DLD1 (cell line): ENCODE results near the gene TRA2B.

Experiments used
- in situ Hi-C: cut with HindIII; loops from 2 replicates; pipeline ENCODE4 v1.10.0; 2017; ENCODE audit warnings: low sequenced_read_pairs

Gene TRA2B

DNA sequence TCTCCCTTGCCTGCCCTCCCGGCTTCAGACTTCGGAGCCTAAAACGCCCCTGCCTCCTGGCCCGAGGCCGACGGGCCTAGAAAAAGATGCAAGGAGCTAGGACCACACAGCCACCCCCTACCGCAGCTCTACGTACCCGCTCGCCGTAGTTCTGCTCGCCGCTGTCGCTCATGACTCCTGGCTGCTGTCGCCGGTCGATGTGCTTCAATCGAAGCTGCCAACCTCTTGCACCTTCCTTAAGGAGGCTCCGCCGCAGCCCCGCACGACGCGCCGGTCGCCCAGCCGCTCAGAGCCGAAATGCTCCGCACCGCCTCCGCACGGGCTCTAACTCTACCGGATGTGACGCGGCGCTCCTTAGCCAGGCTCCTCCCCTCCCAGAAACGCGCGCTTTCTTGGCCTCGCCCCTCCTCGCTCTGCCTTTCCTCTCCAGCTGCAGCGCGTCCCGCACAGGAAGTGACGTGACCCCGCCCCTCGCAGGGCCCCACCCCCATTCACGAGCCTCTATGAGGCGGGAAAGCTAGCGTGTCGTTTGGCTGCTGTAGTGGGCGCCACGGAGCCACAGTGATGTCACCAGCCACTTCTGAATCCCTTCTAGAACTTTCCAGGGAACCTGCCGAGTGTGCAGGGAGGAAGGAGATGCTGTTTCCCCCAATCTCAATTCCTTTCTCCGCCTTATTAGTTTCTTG lies at the start of gene TRA2B:
TRA2B (minus strand) TSS at position 326 of the 686 bp plus-strand sequence; CDS start at position 172, 154 bp downstream.
- in situ Hi-C loops: no loop called here

DNA sequence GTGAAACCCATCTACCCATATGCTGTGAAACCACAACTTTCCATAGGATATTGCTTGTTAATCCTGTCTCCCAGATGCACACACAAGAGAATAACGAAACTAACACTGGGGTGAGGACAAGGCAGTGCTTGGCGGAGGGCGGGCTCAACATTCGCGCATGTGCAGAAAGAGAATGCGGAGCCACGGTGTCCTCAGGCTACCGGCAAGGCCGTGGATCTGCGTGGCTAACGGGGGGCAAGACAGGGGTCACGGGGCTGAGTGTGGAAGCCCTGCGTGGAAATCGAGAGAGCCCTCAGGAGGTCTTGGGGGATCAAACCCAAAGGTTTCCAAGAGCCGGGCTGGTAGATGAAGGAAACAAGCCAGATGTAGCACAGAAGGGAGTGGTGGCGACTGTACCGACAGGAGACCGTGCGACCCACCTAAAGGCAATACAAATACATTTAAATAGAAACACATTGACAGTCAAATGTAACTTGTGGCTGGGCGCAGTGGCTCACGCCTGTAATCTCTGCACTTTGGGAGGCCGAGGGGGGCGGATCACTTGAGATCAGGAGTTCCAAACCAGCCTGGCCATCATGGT lies 48.5 kb upstream of the TRA2B start:
- in situ Hi-C loops: loop anchor here (25.0 kb wide), 2 partner anchors 251 to 551 kb away; partner anchors contain the start of gene CRYGS

DNA sequence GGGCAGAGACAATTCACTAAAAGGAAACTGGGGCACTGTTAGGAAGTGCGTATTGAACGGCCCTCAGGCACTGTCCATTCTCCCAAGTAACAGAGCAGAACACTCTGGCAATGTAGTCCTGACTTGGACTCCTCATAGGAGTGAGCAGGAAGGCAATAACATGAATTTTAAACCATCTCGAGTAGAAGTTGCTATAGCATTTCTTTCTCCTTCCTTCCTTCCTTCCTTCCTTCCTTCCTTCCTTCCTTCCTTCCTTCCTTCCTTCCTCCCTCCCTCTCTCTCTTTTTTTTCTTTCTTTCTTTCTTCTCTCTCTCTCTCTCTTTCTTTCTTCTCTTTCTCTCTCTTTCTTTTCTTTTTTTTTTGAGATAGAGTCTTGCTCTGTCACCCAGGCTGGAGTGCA lies 46.4 kb upstream of the TRA2B start:
- in situ Hi-C loops: loop anchor here (25.0 kb wide), 2 partner anchors 253 to 553 kb away; partner anchors contain the start of gene CRYGS

DNA sequence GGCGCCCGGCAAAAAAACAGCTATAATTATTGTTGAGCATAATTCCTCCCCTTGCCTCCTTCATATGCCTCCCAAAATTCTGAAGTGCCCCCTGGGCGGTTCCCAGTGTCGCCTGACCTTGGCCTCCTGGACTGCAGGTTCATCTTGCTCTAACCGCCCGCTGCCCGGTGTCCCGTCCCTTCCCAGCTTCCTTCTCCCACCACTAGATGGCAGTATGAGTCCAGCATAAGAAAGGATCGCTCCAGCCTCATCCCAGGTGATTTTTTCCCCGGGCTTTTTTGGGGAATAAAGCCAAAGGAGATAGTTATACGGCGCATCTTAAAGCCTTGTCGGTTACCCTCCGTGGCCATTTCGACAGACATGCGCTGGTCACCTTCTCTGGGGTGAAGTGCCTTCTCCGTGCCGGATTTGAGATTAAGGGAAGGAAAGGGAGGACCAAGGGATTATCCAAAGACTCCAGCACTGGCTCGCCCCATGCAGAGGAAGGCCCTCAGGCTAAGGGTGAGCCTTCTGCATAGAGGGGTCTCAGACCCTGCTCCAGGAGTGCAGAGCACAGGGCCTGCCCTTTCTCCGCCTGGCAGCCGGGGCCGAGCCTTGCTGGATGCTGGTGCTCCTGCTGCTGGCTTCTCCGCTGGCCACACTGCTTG lies 45.8 kb upstream of the TRA2B start:
- in situ Hi-C loops: loop anchor here (25.0 kb wide), 2 partner anchors 254 to 554 kb away; partner anchors contain the start of gene CRYGS

DNA sequence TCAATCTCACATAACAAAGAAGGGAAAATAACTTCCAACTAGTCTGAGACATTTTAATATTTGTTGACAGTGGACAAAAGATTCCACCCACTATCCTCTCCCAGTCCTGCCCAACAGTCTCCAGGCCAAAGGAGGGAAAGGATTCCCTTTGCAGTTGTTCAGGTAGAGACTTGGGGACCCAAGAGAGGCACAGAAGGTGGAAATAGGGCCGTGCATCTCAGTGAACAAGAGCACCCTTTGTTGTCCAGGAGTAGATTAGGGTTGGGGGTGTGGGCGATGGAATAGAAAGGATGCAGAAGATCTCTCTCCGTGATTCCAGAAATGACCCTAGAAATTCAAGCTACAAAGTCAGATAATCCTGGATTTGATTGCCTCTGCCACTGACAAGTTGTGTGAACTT lies 44.8 kb upstream of the TRA2B start:
- in situ Hi-C loops: loop anchor here (25.0 kb wide), 2 partner anchors 255 to 555 kb away; partner anchors contain the start of gene CRYGS

DNA sequence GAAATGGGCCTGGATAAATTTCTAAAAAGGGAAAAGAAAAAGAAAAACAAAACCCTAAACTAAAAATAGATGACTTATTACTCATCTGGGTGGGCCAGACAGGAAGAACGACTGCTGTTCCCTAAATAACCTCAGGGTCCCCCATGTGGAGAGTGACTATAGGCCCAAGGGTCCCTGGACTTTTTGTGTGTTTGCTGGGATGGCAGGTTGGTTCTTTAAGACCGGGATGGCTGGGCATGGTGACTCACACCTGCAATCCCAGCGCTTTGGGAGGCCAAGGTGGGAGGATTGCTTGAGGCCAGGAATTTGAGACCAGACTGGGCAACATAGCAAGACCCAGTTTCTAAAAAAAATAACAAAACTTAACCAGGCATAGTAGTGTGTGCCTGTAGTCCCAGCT lies 43.8 kb upstream of the TRA2B start:
- in situ Hi-C loops: loop anchor here (25.0 kb wide), 2 partner anchors 256 to 556 kb away; partner anchors contain the start of gene CRYGS

DNA sequence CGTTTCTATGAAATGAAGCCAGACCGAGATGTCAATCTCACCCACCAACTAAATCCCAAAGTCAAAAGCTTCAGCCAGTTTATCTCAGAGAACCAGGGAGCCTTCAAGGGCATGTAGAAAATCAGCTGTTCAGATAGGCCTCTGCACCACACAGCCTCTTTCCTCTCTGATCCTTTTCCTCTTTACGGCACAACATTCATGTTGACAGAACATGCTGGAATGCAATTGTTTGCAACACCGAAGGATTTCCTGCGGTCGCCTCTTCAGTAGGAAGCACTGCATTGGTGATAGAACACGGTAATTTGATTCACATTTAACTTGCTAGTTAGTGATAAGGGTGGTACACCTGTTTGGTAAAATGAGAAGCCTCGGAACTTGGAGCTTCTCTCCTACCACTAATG lies 41.9 kb upstream of the TRA2B start:
- in situ Hi-C loops: loop anchor here (25.0 kb wide), 2 partner anchors 258 to 558 kb away; partner anchors contain the start of gene CRYGS

DNA sequence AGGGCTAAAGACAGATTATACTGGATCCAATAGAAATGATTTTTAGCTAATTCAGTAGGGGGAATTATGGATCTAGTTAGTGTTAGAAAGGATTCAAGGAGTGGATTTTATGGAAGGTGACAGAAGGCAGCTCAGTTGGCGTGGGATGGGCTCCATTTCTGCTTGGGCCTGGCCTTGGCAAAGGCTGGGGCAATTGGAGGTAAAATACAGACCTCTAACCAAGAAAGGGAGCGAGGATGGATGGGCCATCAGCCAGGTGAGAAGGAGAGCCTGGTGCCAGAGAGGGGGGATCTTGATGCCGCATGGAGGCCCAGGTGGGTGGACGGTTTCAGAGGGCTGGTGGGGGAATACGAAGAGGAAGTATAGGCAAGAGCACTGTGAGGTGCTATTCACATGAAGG lies 40.7 kb upstream of the TRA2B start:
- in situ Hi-C loops: loop anchor here (25.0 kb wide), 2 partner anchors 259 to 559 kb away; partner anchors contain the start of gene CRYGS

DNA sequence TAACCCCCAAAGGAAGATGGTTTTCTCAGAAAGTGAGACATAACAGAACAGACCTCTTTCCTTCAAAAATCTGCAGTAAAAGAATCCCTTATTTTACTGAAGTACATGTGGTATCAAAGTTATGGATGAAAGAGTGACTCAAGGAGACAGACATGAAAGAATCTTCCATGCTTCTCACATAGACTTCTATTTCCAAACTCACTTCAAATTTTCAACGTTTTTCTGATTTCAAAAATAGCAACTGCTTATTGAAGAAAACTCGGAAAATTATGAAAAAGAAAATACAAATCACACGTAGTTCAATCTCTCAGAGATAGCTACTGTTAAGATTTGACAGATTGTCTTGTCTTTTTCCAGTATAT lies 39.8 kb upstream of the TRA2B start:
- in situ Hi-C loops: loop anchor here (25.0 kb wide), 2 partner anchors 260 to 560 kb away; partner anchors contain the start of gene CRYGS

DNA sequence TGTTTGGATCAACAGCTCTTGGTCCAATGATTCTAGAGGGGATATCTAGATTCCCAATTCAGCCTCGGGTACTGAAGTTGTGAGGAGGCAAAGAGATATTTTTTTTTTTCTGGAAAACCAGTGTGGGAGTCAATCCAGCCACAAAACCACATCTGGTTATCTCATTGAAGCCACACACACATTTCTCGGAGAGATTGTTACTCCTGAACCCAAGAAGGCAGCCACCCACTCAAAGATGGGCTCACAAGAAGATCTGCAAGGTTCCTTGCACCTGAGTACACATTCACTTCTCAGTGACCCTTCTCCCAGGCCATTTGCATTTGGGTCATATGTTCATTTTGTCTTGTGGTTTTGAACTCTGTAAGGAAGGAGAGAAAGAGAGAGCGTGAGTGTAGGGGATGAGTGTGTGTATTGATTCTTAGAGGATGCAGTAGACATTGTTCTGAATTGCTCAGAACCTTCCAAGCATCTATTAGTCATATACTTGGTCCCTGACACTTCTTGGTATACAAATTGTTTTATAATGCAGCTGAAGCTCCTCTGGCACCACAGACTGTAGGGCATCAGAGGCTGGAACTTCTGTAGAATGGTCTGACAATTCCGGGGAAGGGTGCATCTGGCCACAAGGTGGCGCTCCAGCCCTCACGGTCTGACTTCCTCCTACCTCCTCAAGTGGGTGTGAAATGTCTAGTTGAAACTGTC lies 39.3 kb upstream of the TRA2B start:
- in situ Hi-C loops: loop anchor here (25.0 kb wide), 2 partner anchors 260 to 560 kb away; partner anchors contain the start of gene CRYGS

DNA sequence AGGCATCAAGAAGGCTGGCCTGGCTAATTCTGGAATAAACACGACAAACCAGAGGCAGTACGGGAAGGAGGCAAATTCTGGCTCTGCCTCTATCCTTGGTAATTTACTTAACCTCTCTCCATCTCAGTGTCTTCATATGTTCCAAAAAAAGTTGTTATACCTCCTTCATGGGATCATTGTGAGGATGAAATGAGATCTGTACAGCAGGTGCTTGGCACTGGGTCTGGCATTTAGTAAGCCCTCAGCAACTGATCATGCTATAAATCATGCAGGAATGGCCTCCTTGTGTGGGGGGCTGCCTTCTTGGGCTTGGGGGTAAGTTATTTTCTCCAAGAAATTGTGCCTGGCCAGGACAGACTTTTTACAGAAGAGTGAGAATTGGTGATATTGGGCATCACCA lies 38.3 kb upstream of the TRA2B start:
- in situ Hi-C loops: loop anchor here (25.0 kb wide), 2 partner anchors 261 to 561 kb away; partner anchors contain the start of gene CRYGS

DNA sequence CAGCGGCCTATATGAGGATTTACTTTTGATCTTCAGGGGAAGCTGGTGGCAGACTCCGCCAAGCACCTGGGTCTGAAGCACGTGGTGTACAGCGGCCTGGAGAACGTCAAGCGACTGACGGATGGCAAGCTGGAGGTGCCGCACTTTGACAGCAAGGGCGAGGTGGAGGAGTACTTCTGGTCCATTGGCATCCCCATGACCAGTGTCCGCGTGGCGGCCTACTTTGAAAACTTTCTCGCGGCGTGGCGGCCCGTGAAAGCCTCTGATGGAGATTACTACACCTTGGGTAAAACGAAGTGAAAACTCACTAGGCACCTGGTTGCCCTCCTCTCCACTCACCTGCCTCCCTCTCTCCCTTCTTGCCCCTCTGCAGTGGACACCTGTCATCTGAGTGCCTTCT lies 33.8 kb upstream of the TRA2B start:
- in situ Hi-C loops: no loop called here

DNA sequence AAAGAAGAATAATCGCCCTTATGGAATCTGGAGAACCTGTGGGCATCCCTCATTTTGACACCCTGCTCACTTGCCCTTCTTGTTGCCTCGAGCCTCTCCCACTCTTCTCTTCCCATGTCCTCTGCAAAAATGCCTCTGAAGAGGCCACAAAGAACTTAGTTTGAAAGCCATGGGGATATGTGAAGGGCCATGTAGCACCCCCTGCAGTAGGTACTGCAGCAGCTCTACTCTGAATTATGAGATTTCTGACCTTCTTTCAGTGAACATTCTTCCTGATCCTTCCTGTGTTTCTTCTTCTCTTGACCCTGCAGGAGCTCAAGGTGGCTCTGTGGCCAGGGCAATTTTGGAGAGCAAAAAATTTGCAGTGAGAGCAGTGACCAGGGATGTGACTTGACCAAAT lies 30.4 kb upstream of the TRA2B start:
- in situ Hi-C loops: no loop called here

DNA sequence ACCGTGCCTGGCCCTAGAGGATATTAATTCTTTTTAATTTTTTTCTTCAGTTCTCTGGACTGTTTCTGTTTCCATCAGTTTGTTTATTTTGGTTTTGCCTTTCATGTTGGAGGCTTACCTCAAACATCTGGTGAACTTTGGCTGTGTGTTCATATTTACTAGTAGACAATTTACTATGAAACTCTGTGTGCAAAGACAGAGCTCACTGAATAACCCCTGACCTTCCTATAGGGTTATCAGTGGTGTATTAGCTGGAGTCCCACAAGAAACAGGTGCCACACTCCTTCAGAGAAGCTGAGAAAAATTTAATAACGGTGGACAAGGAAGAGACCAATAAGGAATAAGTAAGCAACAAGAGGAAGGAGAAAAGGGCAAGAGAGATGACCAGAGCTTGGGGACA lies 28.8 kb upstream of the TRA2B start:
- in situ Hi-C loops: no loop called here

DNA sequence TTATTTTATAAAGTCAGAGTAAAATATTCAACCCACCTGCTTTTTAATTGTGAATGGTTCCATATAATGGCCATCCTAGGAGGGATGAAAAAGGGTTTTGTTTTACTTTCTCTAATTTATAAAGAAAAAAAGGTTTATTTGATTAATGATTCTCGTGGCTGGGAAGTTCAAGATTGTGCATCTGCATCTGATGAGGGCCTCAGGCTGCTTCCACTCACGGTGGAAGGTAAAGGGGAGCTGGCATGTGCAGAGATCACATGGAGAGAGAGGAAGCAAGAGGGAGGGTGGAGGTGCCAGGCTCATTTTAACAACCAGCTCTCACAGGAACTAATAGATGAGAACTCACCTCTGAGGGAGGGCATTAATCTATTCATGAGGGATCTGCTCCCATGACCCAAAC lies 27.7 kb upstream of the TRA2B start:
- in situ Hi-C loops: no loop called here

DNA sequence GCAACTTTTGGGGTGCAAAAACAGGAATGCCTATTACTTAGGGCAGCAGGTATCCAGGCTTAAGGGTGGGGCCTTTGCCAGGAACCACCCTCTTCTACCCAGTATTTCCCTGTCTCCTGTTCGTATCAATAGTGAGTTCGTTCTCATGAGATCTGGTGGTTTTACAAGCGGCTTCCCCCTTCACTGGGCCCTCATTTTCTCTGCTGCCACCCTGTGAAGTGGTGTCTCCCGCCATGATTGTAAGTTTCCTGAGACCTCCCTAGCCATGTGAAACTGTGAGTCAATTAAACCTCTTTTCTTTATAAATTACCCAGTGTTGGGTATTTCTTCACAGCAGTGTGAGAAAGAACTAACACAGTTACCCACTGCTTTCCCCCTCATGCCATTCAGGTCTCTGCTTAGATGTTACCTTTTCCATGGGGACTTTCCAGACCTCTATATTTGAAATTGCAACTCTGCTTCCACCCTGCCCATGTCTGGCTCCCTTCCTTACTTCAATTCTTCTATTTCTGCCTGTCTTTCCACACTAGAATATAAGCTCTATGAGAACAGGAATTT lies 23.9 kb upstream of the TRA2B start:
- in situ Hi-C loops: no loop called here

DNA sequence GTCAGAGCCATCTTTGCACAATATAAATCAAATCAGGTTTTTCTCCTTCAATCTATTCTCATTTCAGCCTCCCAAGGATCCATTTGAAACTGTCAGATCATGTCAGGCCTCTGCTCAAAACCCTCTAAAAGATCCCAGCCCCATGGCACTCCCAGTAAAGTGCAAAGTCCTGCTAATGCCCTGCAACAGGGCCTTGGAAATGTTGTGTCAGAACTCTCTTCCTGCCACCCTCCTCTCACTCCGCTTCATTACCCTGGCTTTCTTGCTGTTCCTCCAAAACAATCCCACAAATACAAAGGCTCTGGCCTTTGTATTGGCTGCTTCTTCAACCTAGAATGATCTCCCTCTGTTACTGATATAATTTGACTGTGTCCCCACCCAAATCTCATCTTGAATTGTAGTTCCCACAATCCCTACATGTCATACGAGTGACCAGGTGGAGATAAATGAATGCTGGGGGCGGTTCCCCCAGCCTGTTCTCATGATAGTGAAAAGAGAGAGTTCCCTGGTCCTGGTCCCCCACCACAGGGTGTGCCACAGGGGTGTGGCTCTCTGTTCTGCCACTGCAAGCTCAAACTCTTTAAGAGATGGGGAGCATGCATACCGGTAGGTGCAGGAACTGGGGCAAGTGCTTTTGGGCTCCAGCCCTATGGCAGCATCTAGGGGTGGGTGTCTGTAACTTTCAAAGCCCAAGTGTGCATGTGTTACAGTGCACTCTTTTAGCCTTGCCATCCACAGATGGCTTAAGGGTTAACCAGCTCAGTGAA lies 22.9 kb upstream of the TRA2B start:
- in situ Hi-C loops: no loop called here

DNA sequence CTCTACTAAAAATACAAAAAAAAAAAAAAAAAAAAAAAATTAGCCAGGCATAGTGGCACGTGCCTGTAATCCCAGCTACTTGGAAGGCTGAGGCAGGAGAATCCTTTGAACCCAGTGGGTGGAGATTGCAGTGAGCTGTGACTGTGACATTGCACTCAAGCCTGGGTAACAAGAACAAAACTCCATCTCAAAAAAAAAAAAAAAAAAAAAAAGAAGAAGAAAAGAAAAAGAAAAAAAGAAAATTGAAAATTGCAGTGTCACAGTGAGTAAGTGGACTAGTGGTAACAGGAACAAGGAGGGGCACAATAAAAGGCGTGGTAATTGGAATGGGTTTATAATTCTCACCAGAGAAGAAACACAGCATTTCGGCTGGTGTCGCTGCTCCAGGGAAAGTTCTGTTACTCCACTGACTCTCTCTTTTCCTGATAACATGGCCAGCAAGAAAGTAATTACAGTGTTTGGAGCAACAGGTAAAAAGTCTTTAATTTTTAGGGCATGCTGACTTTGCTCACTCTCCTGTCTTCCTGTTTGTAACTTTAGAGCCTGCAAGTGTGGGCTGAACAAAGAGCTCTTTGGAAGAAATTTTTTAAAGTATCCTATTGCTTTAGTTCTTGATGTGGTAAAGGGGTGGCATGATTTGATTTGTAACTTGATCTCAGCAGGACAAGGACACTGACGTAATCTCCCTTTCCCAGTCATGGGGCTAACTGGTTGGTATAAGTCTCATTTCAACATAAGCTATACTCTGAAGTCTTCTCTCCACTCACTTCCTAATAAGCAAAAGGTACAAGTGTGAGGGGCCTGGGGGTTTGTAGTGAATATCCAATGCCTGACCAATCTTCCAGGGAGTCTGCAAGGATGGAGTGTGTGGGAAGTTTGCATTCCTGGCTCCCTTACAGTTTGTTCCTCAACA lies 22.1 kb upstream of the TRA2B start:
- in situ Hi-C loops: no loop called here

DNA sequence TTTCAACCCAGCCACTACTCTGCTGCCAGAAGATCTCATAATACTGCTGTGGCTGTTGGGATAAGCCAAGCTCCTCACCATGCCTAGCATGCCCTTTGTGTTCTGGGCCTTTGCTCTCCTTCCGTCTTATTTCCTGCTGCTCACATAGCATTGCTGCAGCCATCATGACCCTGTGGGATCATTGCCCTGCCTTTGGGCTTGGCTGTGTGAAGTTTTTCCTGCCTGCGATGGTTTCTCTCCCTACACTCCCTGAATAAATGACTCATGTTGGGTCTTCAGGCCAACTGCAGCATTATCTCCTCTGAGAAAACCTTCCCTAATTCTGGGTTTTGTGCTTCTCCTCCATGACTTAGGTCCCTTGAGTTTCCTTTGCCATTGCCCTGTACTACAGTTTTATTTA lies 20.8 kb upstream of the TRA2B start:
- in situ Hi-C loops: no loop called here
